HG03066 (cell line): ENCODE results near the gene ANKRD28.
"Not testable (repeated sequence)": the region's sequence is repeated elsewhere in the genome, so short reads cannot be mapped to it uniquely, and the experiment has no call there.

Experiments
- ATAC-seq: cut with Tn5 transposase; IDR thresholded peaks from one replicate; pipeline ENCODE4 v1.9.1; 2021; ENCODE audit warnings: low read depth; ENCODE audit not compliant: unreplicated experiment

ANKRD28 gene

GRCh38 chr3:15797642-15798303, at the start of gene ANKRD28:
Gene ANKRD28, minus strand, starts transcription at chr3:15797979. Its CDS starts 1,458 bp downstream, at chr3:15796521.
- peak; percentile 24 for ATAC-seq

GRCh38 chr3:15847239-15847638, 49.5 kb upstream of the ANKRD28 start:
- no peak for ATAC-seq

- no peak for ATAC-seq
These were observed 48.8 kb upstream of the ANKRD28 start for GRCh38 chr3:15846606-15847005.

- no peak for ATAC-seq
These were observed 47.7 kb upstream of the ANKRD28 start for GRCh38 chr3:15845475-15845874.

GRCh38 chr3:15844889-15845288, 47.1 kb upstream of the ANKRD28 start:
- ATAC-seq, result no peak

- ATAC-seq, result not testable (repeated sequence)
These were observed 43.6 kb upstream of the ANKRD28 start for GRCh38 chr3:15841091-15841973.

- ATAC-seq, result no peak
These were observed 41.8 kb upstream of the ANKRD28 start for GRCh38 chr3:15839568-15839967.

GRCh38 chr3:15831927-15832326, 34.1 kb upstream of the ANKRD28 start:
- ATAC-seq, result no peak

GRCh38 chr3:15825016-15825415, 27.2 kb upstream of the ANKRD28 start:
- no peak for ATAC-seq

GRCh38 chr3:15823092-15823491, 25.3 kb upstream of the ANKRD28 start:
- ATAC-seq, result no peak

- ATAC-seq, result no peak
These were observed 24.5 kb upstream of the ANKRD28 start for GRCh38 chr3:15822281-15822680.

- ATAC-seq, result no peak
These were observed 23.1 kb upstream of the ANKRD28 start for GRCh38 chr3:15820911-15821310.

- no peak for ATAC-seq
These were observed 21.8 kb upstream of the ANKRD28 start for GRCh38 chr3:15819576-15819975.

GRCh38 chr3:15819043-15819442, 21.3 kb upstream of the ANKRD28 start:
- ATAC-seq, result no peak

- no peak for ATAC-seq
These were observed 17.9 kb upstream of the ANKRD28 start for GRCh38 chr3:15815696-15816095.

- ATAC-seq, result not testable (repeated sequence)
These were observed 15.3 kb upstream of the ANKRD28 start for GRCh38 chr3:15813079-15813478.

GRCh38 chr3:15812183-15812582, 14.4 kb upstream of the ANKRD28 start:
- no peak for ATAC-seq

- ATAC-seq, result no peak
These were observed 12.9 kb upstream of the ANKRD28 start for GRCh38 chr3:15810702-15811101.

- ATAC-seq, result no peak
These were observed 11.5 kb upstream of the ANKRD28 start for GRCh38 chr3:15809313-15809712.

- no peak for ATAC-seq
These were observed 11.0 kb upstream of the ANKRD28 start for GRCh38 chr3:15808679-15809310.

GRCh38 chr3:15805756-15806266, 8.0 kb upstream of the ANKRD28 start:
- peak; percentile 76 for ATAC-seq
